SIG-M5 treated with dmso at 0.1 percent for 504 hours (cell line): ENCODE results near the gene SH2D7.

Source experiments
- DNase-seq: peaks from one replicate; lab custom pipeline; 2025; ENCODE audit not compliant: unreplicated experiment; lab: John Stamatoyannopoulos, UW

Gene SH2D7

GRCh38 chr15:78103406-78104118 lies 11.2 kb downstream of the SH2D7 start:
- DNase-seq, result no peak

GRCh38 chr15:78104119-78104479 lies 11.7 kb downstream of the SH2D7 start:
- DNase-seq, result no peak

- DNase-seq, result no peak
These were observed 12.5 kb downstream of the SH2D7 start for GRCh38 chr15:78104566-78105475.

- DNase-seq, result no peak
These were observed 13.3 kb downstream of the SH2D7 start for GRCh38 chr15:78105476-78106241.

- DNase-seq, result no peak
These were observed 15.1 kb downstream of the SH2D7 start for GRCh38 chr15:78107471-78107870.

- peak; percentile 87 for DNase-seq
These were observed 16.1 kb downstream of the SH2D7 start for GRCh38 chr15:78108300-78109084.

GRCh38 chr15:78109156-78109555 lies 16.8 kb downstream of the SH2D7 start:
- no peak for DNase-seq

- no peak for DNase-seq
These were observed 17.7 kb downstream of the SH2D7 start for GRCh38 chr15:78110096-78110495.

- no peak for DNase-seq
These were observed 18.6 kb downstream of the SH2D7 start for GRCh38 chr15:78110916-78111475.

- no peak for DNase-seq
These were observed 19.4 kb downstream of the SH2D7 start for GRCh38 chr15:78111788-78112187.

- DNase-seq, result no peak
These were observed 20.2 kb downstream of the SH2D7 start for GRCh38 chr15:78112551-78112950.

GRCh38 chr15:78120523-78120922 lies 28.2 kb downstream of the SH2D7 start:
- no peak for DNase-seq

GRCh38 chr15:78125267-78125666 lies 32.9 kb downstream of the SH2D7 start:
- DNase-seq, result no peak

GRCh38 chr15:78127882-78128281 lies 35.5 kb downstream of the SH2D7 start:
- DNase-seq, result no peak

- no peak for DNase-seq
These were observed 36.9 kb downstream of the SH2D7 start for GRCh38 chr15:78129077-78129750.

GRCh38 chr15:78129751-78130287 lies 37.5 kb downstream of the SH2D7 start:
- no peak for DNase-seq

GRCh38 chr15:78130466-78131294 lies 38.3 kb downstream of the SH2D7 start:
- DNase-seq, result no peak

- peak; percentile 40 for DNase-seq
These were observed 39.1 kb downstream of the SH2D7 start, which contains the start of gene CIB2 for GRCh38 chr15:78131295-78132061. TSS of gene CIB2 (minus strand) at chr15:78131445. CDS start at chr15:78131215, 230 bp downstream.
